Measurements from ENCODE around the gene FLNB.

DNA sequence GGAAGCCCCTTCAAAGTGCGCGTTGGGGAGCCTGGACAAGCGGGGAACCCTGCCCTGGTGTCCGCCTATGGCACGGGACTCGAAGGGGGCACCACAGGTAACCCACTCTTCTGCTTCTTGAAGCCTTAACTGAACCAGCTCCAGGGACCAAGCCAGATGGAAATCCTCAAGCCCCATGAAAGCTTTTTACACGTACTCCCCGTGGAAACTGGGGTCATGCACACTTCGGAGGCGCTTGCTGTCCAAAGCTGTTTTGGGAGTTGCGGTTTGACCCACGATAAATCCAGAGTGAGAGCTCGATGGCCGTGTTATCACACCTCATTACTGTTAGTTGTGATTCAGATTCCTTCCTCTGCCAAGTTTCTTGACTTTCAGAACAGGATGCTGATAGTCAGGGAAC is 155.0 kb downstream of the FLNB start:
- TF ChIP-seq POLR2A (IDR thresholded peaks at IDR 0.05): no peak
- TF ChIP-seq CTCF (IDR thresholded peaks at IDR 0.05): no peak
- no peak for TF ChIP-seq EP300 (IDR thresholded peaks at IDR 0.05)
